IgD-negative memory B cell (primary cell): ENCODE data around the gene ACSM6. TPM values are rescaled to one million over a fixed set of nuclear protein-coding genes. Genes with fewer than 3 reads are reported as not detected.
"Not testable (repeated sequence)": the region's sequence is repeated elsewhere in the genome, so short reads cannot be mapped to it uniquely, and the experiment has no call there.

Source experiments
- H3K27ac Mint-ChIP-seq, 3 donors: one replicate each; pipeline ENCODE4 v1.8.0; 2020 to 2022; ENCODE audit warnings: mild to moderate bottlenecking in 3 of 3, mixed read lengths in 3 of 3, moderate library complexity in 1 of 3
- H3K27me3 Mint-ChIP-seq: one replicate; pipeline ENCODE4 v1.8.0; 2021; ENCODE audit warnings: mixed read lengths
- H3K36me3 Mint-ChIP-seq: one replicate; pipeline ENCODE4 v1.8.0; 2020; ENCODE audit warnings: mild to moderate bottlenecking, mixed read lengths
- H3K4me1 Mint-ChIP-seq, 3 donors: one replicate each; pipeline ENCODE4 v1.8.0; 2020 to 2022; ENCODE audit warnings: mixed read lengths in 3 of 3, mild to moderate bottlenecking in 1 of 3
- H3K4me3 Mint-ChIP-seq, 4 donors: one replicate each; pipeline ENCODE4 v1.8.0; 2020 to 2022; ENCODE audit warnings: mild to moderate bottlenecking in 4 of 4, mixed read lengths in 4 of 4, moderate library complexity in 3 of 4
- H3K9me3 Mint-ChIP-seq, 3 donors: one replicate each; pipeline ENCODE4 v1.8.0; 2020 to 2021; ENCODE audit warnings: mixed read lengths in 3 of 3, mild to moderate bottlenecking in 1 of 3
- polyA plus RNA-seq: library from polyadenylated mRNA; unstranded; fragments of 300-500 nt; fragmentation: Illumina TruSeq; gene quantifications from one replicate; pipeline ENCODE4 v1.2.3, GENCODE V29; 2021

Gene ACSM6
- polyA plus RNA-seq, 1 donor from 2014 or later, result not detected

- no peaks in the 10 kb centered on the region for H3K27me3 Mint-ChIP-seq
- no peak overlapping the region for H3K27ac Mint-ChIP-seq
- no peak overlapping the region for H3K4me3 Mint-ChIP-seq
- H3K36me3 Mint-ChIP-seq, result peaks cover 9% of the 10 kb centered on the region
- peaks cover 0 to 2% (median 0%) of the 10 kb centered on the region in 3 donors for H3K9me3 Mint-ChIP-seq
- no peaks in the 10 kb centered on the region for H3K4me1 Mint-ChIP-seq
These were observed 7.7 kb downstream of the ACSM6 start for GRCh38 chr10:95201736-95202135.

GRCh38 chr10:95202865-95203264 is 8.8 kb downstream of the ACSM6 start:
- H3K27ac Mint-ChIP-seq, H3K9me3 Mint-ChIP-seq, H3K4me1 Mint-ChIP-seq, H3K4me3 Mint-ChIP-seq, H3K27me3 Mint-ChIP-seq, H3K36me3 Mint-ChIP-seq: not testable (repeated sequence)

- Mint-ChIP-seq H3K9me3 (no peaks in the 10 kb centered on the region), H3K36me3 (peaks cover 8% of the 10 kb centered on the region), H3K27ac (no peak overlapping the region), H3K27me3 (no peaks in the 10 kb centered on the region), H3K4me3 (no peak overlapping the region), H3K4me1 (no peaks in the 10 kb centered on the region)
These were observed 14.8 kb downstream of the ACSM6 start for GRCh38 chr10:95208702-95209391.

DNA sequence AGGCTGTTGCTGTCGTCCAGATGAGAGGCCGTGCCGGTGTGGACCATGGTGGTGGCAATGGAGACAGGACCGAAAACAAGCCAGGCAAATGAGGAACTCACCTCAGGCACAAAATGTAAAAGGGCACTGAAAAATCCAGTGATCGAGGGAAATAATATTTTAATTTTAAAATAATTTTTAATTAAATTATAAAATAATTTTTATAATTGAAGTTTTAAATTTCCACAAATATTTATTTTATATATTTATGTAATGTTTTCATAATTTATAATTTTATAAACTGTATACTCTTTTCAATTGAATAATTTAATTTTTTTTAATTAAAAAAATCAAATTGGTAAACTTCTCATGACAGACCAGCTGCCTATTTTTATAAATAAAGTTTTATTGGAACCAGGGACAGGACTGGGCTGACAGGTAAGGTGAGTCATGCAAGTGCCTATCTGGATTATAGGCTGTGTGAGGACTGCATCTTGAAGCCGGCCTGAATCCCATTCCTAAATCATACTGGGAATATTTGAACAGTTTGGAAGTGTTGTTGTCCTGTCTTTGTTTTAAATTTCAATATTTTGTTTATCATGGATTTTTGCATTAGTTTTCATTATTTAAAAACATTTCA is 15.6 kb downstream of the ACSM6 start:
- H3K27ac Mint-ChIP-seq, result no peak overlapping the region
- H3K4me3 Mint-ChIP-seq, result no peak overlapping the region
- peaks cover 7% of the 10 kb centered on the region for H3K36me3 Mint-ChIP-seq
- no peaks in the 10 kb centered on the region for H3K4me1 Mint-ChIP-seq
- no peaks in the 10 kb centered on the region for H3K9me3 Mint-ChIP-seq
- no peaks in the 10 kb centered on the region for H3K27me3 Mint-ChIP-seq

GRCh38 chr10:95211606-95212279 is 17.7 kb downstream of the ACSM6 start:
- no peak overlapping the region for H3K4me3 Mint-ChIP-seq
- peaks cover 5% of the 10 kb centered on the region for H3K36me3 Mint-ChIP-seq
- no peaks in the 10 kb centered on the region for H3K27me3 Mint-ChIP-seq
- no peaks in the 10 kb centered on the region for H3K4me1 Mint-ChIP-seq
- H3K9me3 Mint-ChIP-seq, result peaks cover 0 to 4% (median 4%) of the 10 kb centered on the region in 3 donors
- H3K27ac Mint-ChIP-seq, result no peak overlapping the region

DNA sequence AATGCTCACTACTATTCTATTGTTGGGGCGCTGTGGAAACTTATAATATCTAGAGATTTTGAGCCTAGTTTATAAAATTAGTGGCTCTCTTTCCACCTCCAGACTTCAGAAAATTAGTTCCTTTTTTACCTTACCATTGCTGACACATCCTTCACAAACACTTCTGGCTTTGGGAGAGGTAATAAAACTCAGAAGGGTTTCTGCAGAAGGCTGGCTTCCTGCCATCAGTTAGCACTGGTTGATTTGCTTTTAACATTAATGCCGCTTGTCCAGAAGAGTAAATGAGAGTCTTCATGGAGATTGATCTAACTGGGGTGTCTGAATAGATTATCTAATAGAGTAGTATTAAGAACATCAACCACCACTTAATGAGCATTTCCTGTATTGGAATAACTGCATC is 20.3 kb downstream of the ACSM6 start:
- Mint-ChIP-seq H3K4me1 (no peaks in the 10 kb centered on the region), H3K27me3 (no peaks in the 10 kb centered on the region), H3K36me3 (peaks cover 8% of the 10 kb centered on the region), H3K9me3 (peaks cover 0 to 4% (median 4%) of the 10 kb centered on the region in 3 donors), H3K27ac (no peak overlapping the region), H3K4me3 (no peak overlapping the region)

DNA sequence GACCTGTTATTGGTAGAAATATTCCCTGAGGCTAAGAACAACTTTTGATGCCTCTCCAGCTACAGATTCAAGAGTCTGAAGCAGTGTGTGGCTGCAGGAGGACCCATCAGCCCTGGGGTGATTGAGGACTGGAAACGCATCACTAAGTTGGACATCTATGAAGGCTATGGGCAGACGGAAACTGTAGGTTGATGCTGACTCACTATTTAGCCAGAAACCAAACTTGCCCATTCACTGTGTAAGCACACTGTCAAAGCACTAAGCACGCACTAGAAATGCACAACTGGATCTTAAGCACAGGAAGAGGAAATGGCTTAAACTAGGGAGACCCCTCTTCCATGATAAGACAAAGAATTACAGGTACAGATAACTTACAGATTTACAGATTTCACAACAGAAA is 20.8 kb downstream of the ACSM6 start:
- Mint-ChIP-seq H3K4me1 (no peaks in the 10 kb centered on the region), H3K36me3 (peaks cover 8% of the 10 kb centered on the region), H3K9me3 (peaks cover 0 to 4% (median 4%) of the 10 kb centered on the region in 3 donors), H3K27me3 (no peaks in the 10 kb centered on the region), H3K27ac (peak overlapping the region in 1 of 3 donors; percentile 78), H3K4me3 (no peak overlapping the region)

DNA sequence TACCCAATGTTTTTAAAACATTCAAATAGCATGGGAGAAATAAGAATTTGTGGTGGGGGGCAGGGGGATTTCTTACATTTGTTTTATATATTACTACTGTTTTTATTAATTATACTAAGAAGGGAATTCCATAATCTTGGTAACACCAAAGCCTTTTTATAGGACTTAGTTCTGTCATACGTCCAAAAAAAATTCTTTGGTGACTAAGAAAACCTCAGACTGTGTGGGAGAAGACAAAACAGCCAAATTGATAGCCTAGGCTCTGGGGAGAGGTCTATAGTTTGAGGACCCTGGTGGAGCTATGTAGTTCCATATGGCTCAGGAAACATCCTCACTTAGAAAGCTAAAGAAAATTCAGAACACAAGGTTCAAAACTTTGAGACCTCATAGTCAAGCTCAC is 23.4 kb downstream of the ACSM6 start:
- no peak overlapping the region for H3K27ac Mint-ChIP-seq
- no peak overlapping the region for H3K4me3 Mint-ChIP-seq

DNA sequence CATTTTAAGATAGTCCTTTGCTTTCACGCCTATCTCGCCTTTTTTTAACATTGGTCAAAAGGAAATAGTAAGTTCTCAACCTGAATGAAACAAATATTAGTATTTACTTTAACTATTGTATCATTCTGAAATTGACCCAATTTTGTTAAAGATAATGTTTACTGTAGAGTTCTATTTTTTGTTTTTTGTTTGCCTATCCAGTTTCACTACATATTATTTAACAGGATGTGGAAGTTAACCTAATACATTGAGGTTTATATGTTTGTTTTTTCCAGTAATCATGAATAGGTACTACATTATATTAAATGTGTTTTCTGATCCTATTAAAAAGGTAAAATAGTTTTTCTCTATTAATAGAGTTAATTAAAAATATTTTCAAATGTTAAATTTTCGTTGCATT is 26.5 kb downstream of the ACSM6 start:
- Mint-ChIP-seq H3K27me3 (no peaks in the 10 kb centered on the region), H3K4me1 (peaks cover 0 to 3% (median 0%) of the 10 kb centered on the region in 3 donors), H3K27ac (no peak overlapping the region), H3K4me3 (no peak overlapping the region), H3K9me3 (peaks cover 0 to 4% (median 4%) of the 10 kb centered on the region in 3 donors), H3K36me3 (peaks cover 14% of the 10 kb centered on the region)

More for the DNA sequence above, 23.4 kb downstream of the ACSM6 start:
- peaks cover 0 to 3% (median 0%) of the 10 kb centered on the region in 3 donors for H3K4me1 Mint-ChIP-seq
- H3K36me3 Mint-ChIP-seq, result peaks cover 13% of the 10 kb centered on the region
- H3K9me3 Mint-ChIP-seq, result peaks cover 0 to 4% (median 4%) of the 10 kb centered on the region in 3 donors
- H3K27me3 Mint-ChIP-seq, result no peaks in the 10 kb centered on the region

- Mint-ChIP-seq H3K27me3 (no peaks in the 10 kb centered on the region), H3K4me3 (no peak overlapping the region), H3K4me1 (peaks cover 0 to 3% (median 0%) of the 10 kb centered on the region in 3 donors), H3K36me3 (peaks cover 14% of the 10 kb centered on the region), H3K9me3 (peaks cover 0 to 3% (median 2%) of the 10 kb centered on the region in 3 donors), H3K27ac (no peak overlapping the region)
These were observed 27.1 kb downstream of the ACSM6 start for GRCh38 chr10:95221124-95221523.

- Mint-ChIP-seq H3K27me3 (no peaks in the 10 kb centered on the region), H3K27ac (no peak overlapping the region), H3K36me3 (peaks cover 17% of the 10 kb centered on the region), H3K9me3 (no peaks in the 10 kb centered on the region), H3K4me1 (peaks cover 0 to 5% (median 0%) of the 10 kb centered on the region in 3 donors), H3K4me3 (no peak overlapping the region)
These were observed 31.1 kb downstream of the ACSM6 start for GRCh38 chr10:95225136-95225535.

DNA sequence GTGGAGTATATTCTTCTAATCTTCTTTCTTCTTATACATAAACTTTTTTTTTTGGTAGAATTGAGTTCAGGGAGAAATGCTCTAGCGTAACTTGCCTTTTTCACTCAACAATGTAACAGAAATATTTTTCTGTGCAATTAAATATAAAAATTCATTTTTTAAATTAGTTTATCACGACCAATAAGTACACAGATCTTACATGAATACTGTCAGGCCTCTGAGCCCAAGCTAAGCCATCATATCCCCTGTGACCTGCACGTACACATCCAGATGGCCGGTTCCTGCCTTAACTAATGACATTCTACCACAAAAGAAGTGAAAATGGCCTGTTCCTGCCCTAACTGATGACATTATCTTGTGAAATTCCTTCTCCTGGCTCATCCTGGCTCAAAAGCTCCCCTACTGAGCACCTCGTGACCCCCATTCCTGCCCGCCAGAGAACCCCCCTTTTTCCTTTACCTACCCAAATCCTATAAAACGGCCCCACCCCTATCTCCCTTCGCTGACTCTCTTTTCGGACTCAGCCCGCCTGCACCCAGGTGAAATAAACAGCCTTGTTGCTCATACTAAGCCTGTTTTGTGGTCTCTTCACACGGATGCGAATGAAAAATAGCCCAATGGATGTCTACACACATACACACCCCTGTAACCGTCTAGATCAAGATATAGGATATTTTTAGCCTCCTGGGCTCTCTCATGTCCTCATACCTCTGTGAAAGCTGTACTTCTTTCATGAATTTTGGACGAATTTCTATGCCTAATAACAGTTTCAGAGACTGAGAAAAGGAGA is 35.1 kb downstream of the ACSM6 start:
- peaks cover 12% of the 10 kb centered on the region for H3K36me3 Mint-ChIP-seq
- peak overlapping the region in 2 of 4 donors; percentile 19 to 37 for H3K4me3 Mint-ChIP-seq
- peaks cover 7 to 12% (median 9%) of the 10 kb centered on the region in 3 donors for H3K4me1 Mint-ChIP-seq
- H3K9me3 Mint-ChIP-seq, H3K27me3 Mint-ChIP-seq: not testable (repeated sequence)
- peak overlapping the region in 1 of 3 donors; percentile 83 for H3K27ac Mint-ChIP-seq

DNA sequence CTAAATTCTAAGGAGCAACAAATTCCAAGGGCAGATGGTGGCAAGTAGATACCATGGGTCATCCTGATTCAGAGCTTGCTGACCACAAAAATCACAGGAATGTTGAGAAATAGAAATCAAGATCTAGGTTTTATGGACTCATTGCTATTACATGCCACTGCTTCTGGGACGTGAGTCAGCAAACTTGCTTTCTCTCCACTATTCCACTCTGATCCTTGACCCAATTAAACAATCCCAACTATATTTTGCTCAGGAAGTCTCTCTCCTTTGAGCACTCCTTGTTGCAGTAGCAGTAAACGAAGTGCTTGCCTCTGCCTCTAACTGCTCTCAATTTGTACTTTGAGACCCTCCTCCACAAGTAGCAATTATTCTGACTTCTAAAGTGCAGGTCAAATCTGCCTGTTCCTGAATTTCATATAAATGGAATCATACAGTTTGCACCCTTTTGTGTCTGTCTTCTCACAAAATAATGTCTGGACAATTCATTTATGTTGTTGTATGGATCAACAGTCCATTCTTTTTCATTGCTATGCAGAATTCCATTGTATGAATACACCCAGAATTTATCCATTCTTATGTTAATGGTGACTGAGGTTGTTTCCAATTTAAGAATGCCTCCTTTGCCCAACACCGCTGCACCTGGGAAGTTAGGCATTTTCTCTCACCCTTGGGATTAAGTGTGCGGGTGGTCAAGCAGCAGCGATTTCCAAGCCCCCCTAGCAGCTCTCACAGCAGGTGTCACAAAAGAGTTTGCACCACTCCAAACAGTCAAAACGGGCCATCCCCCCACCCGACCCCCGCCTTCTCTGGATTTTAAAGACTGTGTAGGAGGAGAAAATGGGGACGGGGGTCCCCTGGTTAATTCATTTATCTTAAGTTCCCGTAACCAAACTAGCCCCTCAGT is 35.9 kb downstream of the ACSM6 start:
- Mint-ChIP-seq H3K27me3 (no peaks in the 10 kb centered on the region), H3K36me3 (peaks cover 13% of the 10 kb centered on the region), H3K9me3 (no peaks in the 10 kb centered on the region), H3K4me3 (peak overlapping the region; percentile 85 to 97 (median 94)), H3K4me1 (peaks cover 7 to 14% (median 9%) of the 10 kb centered on the region in 3 donors), H3K27ac (peak overlapping the region in 2 of 3 donors; percentile 34 to 90)
